Measurements from ENCODE around the gene LBP. TPM values are rescaled to one million over a fixed set of nuclear protein-coding genes. Genes with fewer than 3 reads are reported as not detected.

The LBP gene
- total RNA-seq, 1 experiment from 2014 or later = 0.15 TPM

DNA sequence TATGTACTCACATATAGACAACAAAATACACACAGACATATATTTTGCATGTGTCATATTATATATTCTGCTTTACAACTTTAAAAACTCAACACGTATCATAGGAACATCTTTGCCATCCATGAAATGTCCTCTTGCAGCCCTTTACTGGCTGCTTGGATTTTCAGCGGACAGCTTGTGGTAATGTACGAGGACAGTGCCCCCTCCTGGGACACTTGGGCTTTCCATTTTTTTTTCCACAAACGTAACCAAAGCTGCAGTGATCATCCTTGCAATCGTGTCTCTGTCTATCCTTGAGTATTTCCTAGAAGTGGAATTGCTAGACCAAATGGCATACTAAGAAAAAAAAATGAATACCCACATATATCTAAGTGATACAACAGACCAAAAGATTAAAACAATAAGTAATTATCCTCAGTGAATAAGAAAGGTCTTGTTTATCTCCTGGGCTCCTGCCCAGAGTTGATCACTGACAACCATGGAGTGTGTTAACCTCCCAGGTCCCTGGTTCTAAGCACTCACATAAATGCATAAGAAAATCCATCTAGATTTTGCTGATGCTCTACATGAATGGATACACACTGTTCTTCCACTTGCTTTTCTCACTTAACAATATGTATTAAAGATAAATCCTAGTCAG is 24.2 kb upstream of the LBP start:
- H3K9me3 ChIP-seq (ENCODE audit: control insufficient read depth in 1 of 2, insufficient read depth in 1 of 2, low read depth in 1 of 2, low read length in 2 of 2) = no peaks in the 10 kb centered on the region
- intact Hi-C loops (cut with micrococcal nuclease) = loop anchor here (1.0 to 2.0 kb wide), 2 partner anchors 93 to 265 kb away; no protein-coding TSS in a partner anchor
- DNase-seq (ENCODE audit: low read depth, low spot score) (peak; percentile 26), ATAC-seq (peak; percentile 86)
- H3K27ac ChIP-seq (ENCODE audit: low read depth, low read length) = no peak overlapping the region
- no peaks in the 10 kb centered on the region for H3K9me2 ChIP-seq (ENCODE audit: insufficient read depth)
- no peak for TF ChIP-seq ZFX (IDR thresholded peaks at IDR 0.05)
- TF ChIP-seq, protein P1, sequence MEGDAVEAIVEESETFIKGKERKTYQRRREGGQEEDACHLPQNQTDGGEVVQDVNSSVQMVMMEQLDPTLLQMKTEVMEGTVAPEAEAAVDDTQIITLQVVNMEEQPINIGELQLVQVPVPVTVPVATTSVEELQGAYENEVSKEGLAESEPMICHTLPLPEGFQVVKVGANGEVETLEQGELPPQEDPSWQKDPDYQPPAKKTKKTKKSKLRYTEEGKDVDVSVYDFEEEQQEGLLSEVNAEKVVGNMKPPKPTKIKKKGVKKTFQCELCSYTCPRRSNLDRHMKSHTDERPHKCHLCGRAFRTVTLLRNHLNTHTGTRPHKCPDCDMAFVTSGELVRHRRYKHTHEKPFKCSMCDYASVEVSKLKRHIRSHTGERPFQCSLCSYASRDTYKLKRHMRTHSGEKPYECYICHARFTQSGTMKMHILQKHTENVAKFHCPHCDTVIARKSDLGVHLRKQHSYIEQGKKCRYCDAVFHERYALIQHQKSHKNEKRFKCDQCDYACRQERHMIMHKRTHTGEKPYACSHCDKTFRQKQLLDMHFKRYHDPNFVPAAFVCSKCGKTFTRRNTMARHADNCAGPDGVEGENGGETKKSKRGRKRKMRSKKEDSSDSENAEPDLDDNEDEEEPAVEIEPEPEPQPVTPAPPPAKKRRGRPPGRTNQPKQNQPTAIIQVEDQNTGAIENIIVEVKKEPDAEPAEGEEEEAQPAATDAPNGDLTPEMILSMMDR (IDR thresholded peaks at IDR 0.05 in 2 of 3, conservative IDR thresholded peaks at IDR 0.05 in 1 of 3; ENCODE audit: borderline replicate concordance in 1 of 3, insufficient read depth in 1 of 3, low read depth in 2 of 3, low read length in 2 of 3) = peak; percentile 56 to 78 (median 56); a peak in 5 of 6 replicates
- TF ChIP-seq EZH2 (IDR thresholded peaks at IDR 0.05) = no peak
- TF ChIP-seq YY1 (IDR thresholded peaks at IDR 0.05; ENCODE audit: extremely low read depth, insufficient replicate concordance, low read depth, low read length) = no peak
- TF ChIP-seq RAD21 (IDR thresholded peaks at IDR 0.05; ENCODE audit: low read depth) = peak; percentile 60
- TF ChIP-seq, protein P2, sequence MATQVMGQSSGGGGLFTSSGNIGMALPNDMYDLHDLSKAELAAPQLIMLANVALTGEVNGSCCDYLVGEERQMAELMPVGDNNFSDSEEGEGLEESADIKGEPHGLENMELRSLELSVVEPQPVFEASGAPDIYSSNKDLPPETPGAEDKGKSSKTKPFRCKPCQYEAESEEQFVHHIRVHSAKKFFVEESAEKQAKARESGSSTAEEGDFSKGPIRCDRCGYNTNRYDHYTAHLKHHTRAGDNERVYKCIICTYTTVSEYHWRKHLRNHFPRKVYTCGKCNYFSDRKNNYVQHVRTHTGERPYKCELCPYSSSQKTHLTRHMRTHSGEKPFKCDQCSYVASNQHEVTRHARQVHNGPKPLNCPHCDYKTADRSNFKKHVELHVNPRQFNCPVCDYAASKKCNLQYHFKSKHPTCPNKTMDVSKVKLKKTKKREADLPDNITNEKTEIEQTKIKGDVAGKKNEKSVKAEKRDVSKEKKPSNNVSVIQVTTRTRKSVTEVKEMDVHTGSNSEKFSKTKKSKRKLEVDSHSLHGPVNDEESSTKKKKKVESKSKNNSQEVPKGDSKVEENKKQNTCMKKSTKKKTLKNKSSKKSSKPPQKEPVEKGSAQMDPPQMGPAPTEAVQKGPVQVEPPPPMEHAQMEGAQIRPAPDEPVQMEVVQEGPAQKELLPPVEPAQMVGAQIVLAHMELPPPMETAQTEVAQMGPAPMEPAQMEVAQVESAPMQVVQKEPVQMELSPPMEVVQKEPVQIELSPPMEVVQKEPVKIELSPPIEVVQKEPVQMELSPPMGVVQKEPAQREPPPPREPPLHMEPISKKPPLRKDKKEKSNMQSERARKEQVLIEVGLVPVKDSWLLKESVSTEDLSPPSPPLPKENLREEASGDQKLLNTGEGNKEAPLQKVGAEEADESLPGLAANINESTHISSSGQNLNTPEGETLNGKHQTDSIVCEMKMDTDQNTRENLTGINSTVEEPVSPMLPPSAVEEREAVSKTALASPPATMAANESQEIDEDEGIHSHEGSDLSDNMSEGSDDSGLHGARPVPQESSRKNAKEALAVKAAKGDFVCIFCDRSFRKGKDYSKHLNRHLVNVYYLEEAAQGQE (IDR thresholded peaks at IDR 0.05; ENCODE audit: low read depth) = no peak
- TF ChIP-seq SP1 (IDR thresholded peaks at IDR 0.05; ENCODE audit: low read depth) = no peak
- TF ChIP-seq TCF7L2 (IDR thresholded peaks at IDR 0.05; ENCODE audit: borderline replicate concordance, extremely low read depth, insufficient read depth, insufficient read length) = no peak
- no peak for TF ChIP-seq CBX3 (IDR thresholded peaks at IDR 0.05; ENCODE audit: low read depth)
- TF ChIP-seq JUND (IDR thresholded peaks at IDR 0.05) = no peak
- no peak for TF ChIP-seq EZH2phosphoT487 (IDR thresholded peaks at IDR 0.05; ENCODE audit: borderline replicate concordance)
- TF ChIP-seq MAX (IDR thresholded peaks at IDR 0.05) = no peak
- TF ChIP-seq SRF (IDR thresholded peaks at IDR 0.05; ENCODE audit: low read depth) = no peak
- no peak for TF ChIP-seq EGR1 (IDR thresholded peaks at IDR 0.05; ENCODE audit: low read depth)
- no peak for TF ChIP-seq ELF1 (IDR thresholded peaks at IDR 0.05; ENCODE audit: borderline replicate concordance, low read depth)
- no peaks in the 10 kb centered on the region for H3K4me1 ChIP-seq (ENCODE audit: control insufficient read depth in 1 of 2, insufficient read depth in 2 of 2, low read length in 2 of 2)
- ChIA-PET CTCF (interaction anchor here (0.7 to 1.4 kb wide), 6 partner anchors 9 to 264 kb away, joined by 3 to 9 read pairs (median 4); no protein-coding TSS in a partner anchor), RAD21 (ENCODE audit: low non-redundant PET in 1 of 2, low total read pairs in 2 of 2, uncharacterized antibody in 2 of 2, unreplicated experiment in 2 of 2) (interaction anchor here in 1 of 2 experiments (1.1 kb wide), 1 partner anchor 249 kb away, joined by 3 read pairs; no protein-coding TSS in a partner anchor), POLR2A (no interaction called here)
- no TSS peak for BruUV-seq (replicated peaks)
- no peaks in the 10 kb centered on the region for H3K36me3 ChIP-seq (ENCODE audit: control insufficient read depth in 1 of 2, insufficient read depth in 2 of 2, low read length in 2 of 2)
- H3K79me2 ChIP-seq (ENCODE audit: insufficient read depth, low read length) = no peaks in the 10 kb centered on the region
- peaks cover 6% of the 10 kb centered on the region for H3K27me3 ChIP-seq (ENCODE audit: insufficient read depth, low read length)
- no peak overlapping the region for H3K4me3 ChIP-seq (replicated peaks in 1 of 2; ENCODE audit: low read depth in 1 of 2, low read length in 2 of 2)
- H2AFZ ChIP-seq (ENCODE audit: low read depth, low read length, poor library complexity, severe bottlenecking) = no peak overlapping the region
- no peaks in the 10 kb centered on the region for H4K20me1 ChIP-seq (ENCODE audit: insufficient read depth)
- H3K9ac ChIP-seq (ENCODE audit: low read length) = no peak overlapping the region
- no peak overlapping the region for H3K4me2 ChIP-seq (ENCODE audit: low read length)

Data from HCT116 (cell line).